H1 (cell line): Measurements from ENCODE around the gene AIG1. TPM values are rescaled to one million over a fixed set of nuclear protein-coding genes. Genes with fewer than 3 reads are reported as not detected.

ENCODE experiments used
- CTCF ChIA-PET: fragments of 300-600 bp; sonication (Branson Sonifier 250); formaldehyde crosslinking; loops from one replicate; lab custom pipeline; 2021; ENCODE audit not compliant: partially characterized antibody; lab: Charles Lee
- POLR2A ChIA-PET: fragments of 300-600 bp; sonication (Branson Sonifier 250); formaldehyde crosslinking; loops from one replicate; lab custom pipeline; 2021; ENCODE audit warnings: inconsistent platforms; ENCODE audit not compliant: partially characterized antibody; lab: Charles Lee
- DNase-seq, 2 experiments: peaks; one replicate each; pipeline versions ENCODE4 v3.0.0 to v3.0.0-alpha.2; 2010 to 2022; ENCODE audit warnings: low spot score in 2 of 2, low read depth in 1 of 2, mixed read lengths in 1 of 2
- FAIRE-seq: peaks from 2 replicates; lab custom pipeline; 2011; peaks lifted over from hg19 to GRCh38; lab: Jason Lieb, UNC
- H2AFZ ChIP-seq: 2 replicates; pipeline ENCODE4 v1.8.1; 2012; ENCODE audit warnings: low read length, inconsistent platforms
- H2AK5ac ChIP-seq: 2 replicates; pipeline ENCODE4 v1.6.1; 2013; ENCODE audit warnings: low read depth, low read length
- H2BK120ac ChIP-seq: replicated peaks from 2 replicates; pipeline ENCODE3; 2013; ENCODE audit warnings: low read depth, low read length, inconsistent platforms
- H2BK12ac ChIP-seq: 2 replicates; pipeline ENCODE4 v1.6.1; 2013; ENCODE audit warnings: low read depth, low read length
- H2BK15ac ChIP-seq: 2 replicates; pipeline ENCODE4 v1.6.1; 2013; ENCODE audit warnings: low read length
- H2BK20ac ChIP-seq: 2 replicates; pipeline ENCODE4 v1.6.1; 2013; ENCODE audit warnings: low read length
- H2BK5ac ChIP-seq: 2 replicates; pipeline ENCODE4 v1.6.1; 2013; ENCODE audit warnings: low read depth, low read length
- H3K14ac ChIP-seq: 2 replicates; pipeline ENCODE4 v1.6.1; 2013; ENCODE audit warnings: inconsistent platforms; ENCODE audit not compliant: insufficient read length
- H3K18ac ChIP-seq: 2 replicates; pipeline ENCODE4 v1.6.1; 2013; ENCODE audit warnings: low read length; ENCODE audit errors: extremely low read depth
- H3K23ac ChIP-seq: 2 replicates; pipeline ENCODE4 v1.6.1; 2013; ENCODE audit warnings: inconsistent platforms; ENCODE audit not compliant: insufficient read length
- H3K23me2 ChIP-seq: 2 replicates; pipeline ENCODE4 v1.6.1; 2013; ENCODE audit warnings: low read depth, low read length
- H3K27ac ChIP-seq: 2 replicates; pipeline ENCODE4 v1.6.1; 2011; ENCODE audit warnings: low read depth, low read length, inconsistent platforms
- H3K27me3 ChIP-seq, 4 experiments: replicated peaks in 1 of 4; 1 replicate in 1 of 4; 2 replicates in 3 of 4; pipeline versions ENCODE4 v1.6.1 to v1.8.1; 2011 to 2013; ENCODE audit warnings: low read length in 3 of 4, mild to moderate bottlenecking in 3 of 4, inconsistent platforms in 2 of 4, mixed read lengths in 2 of 4, moderate library complexity in 1 of 4; ENCODE audit not compliant: control insufficient read depth in 3 of 4, insufficient read depth in 3 of 4; ENCODE audit errors: extremely low read depth in 1 of 4
- H3K36me3 ChIP-seq, 4 experiments: 2 replicates each; pipeline versions ENCODE4 v1.6.1 to v1.8.1; 2011 to 2013; ENCODE audit warnings: mild to moderate bottlenecking in 4 of 4, low read length in 3 of 4, moderate library complexity in 2 of 4, control low read depth in 1 of 4, inconsistent platforms in 1 of 4; ENCODE audit not compliant: insufficient read depth in 4 of 4, control insufficient read depth in 2 of 4
- H3K4ac ChIP-seq: replicated peaks from 2 replicates; pipeline ENCODE3; 2013; ENCODE audit warnings: low read length, low read depth, mixed read lengths, inconsistent platforms; ENCODE audit not compliant: insufficient read length
- H3K4me1 ChIP-seq, 4 experiments: replicated peaks in 1 of 4; 1 replicate in 1 of 4; 2 replicates in 3 of 4; pipeline versions ENCODE4 v1.6.1 to v1.8.1; 2011 to 2013; ENCODE audit warnings: low read length in 3 of 4, inconsistent platforms in 2 of 4, mixed read lengths in 1 of 4; ENCODE audit not compliant: insufficient read depth in 4 of 4, control insufficient read depth in 3 of 4
- H3K4me2 ChIP-seq, 2 experiments: 2 replicates each; pipeline versions ENCODE4 v1.6.1 to v1.8.1; 2011 to 2013; ENCODE audit warnings: low read depth in 2 of 2, low read length in 2 of 2, control low read depth in 1 of 2, inconsistent platforms in 1 of 2, mild to moderate bottlenecking in 1 of 2; ENCODE audit not compliant: insufficient read depth in 1 of 2
- H3K4me3 ChIP-seq, 4 experiments: fragments of 200-600, 300-600 bp in 1 of 4; sonication (generic), shearing (Covaris generic), sonication (Bioruptor Twin) in 1 of 4; 2 replicates each; pipeline versions ENCODE4 v1.5.1 to v1.8.1; 2011 to 2016; ENCODE audit warnings: low read length in 4 of 4, low read depth in 3 of 4, control low read depth in 2 of 4, inconsistent platforms in 2 of 4, mild to moderate bottlenecking in 2 of 4, mixed read lengths in 1 of 4, moderate library complexity in 1 of 4; ENCODE audit not compliant: insufficient read depth in 2 of 4; ENCODE audit errors: extremely low read depth in 1 of 4
- H3K56ac ChIP-seq: replicated peaks from 2 replicates; pipeline ENCODE3; 2013; ENCODE audit warnings: low read depth, mild to moderate bottlenecking, mixed read lengths, low read length, inconsistent platforms; ENCODE audit not compliant: insufficient read length
- H3K79me1 ChIP-seq: 2 replicates; pipeline ENCODE4 v1.6.1; 2013; ENCODE audit warnings: low read depth, low read length, control low read depth
- H3K79me2 ChIP-seq, 2 experiments: 2 replicates each; pipeline versions ENCODE4 v1.6.1 to v1.8.1; 2012 to 2013; ENCODE audit warnings: low read length in 2 of 2, mild to moderate bottlenecking in 2 of 2, inconsistent platforms in 1 of 2; ENCODE audit not compliant: insufficient read depth in 2 of 2, control insufficient read depth in 1 of 2
- H3K9ac ChIP-seq, 4 experiments: replicated peaks in 1 of 4; 1 replicate in 1 of 4; 2 replicates in 3 of 4; pipeline versions ENCODE4 v1.6.1 to v1.8.1; 2011 to 2013; ENCODE audit warnings: low read depth in 3 of 4, low read length in 3 of 4, control low read depth in 2 of 4, mild to moderate bottlenecking in 2 of 4, moderate library complexity in 2 of 4, inconsistent platforms in 1 of 4; ENCODE audit errors: extremely low read depth in 1 of 4
- H3K9me3 ChIP-seq, 2 experiments: 2 replicates each; pipeline versions ENCODE4 v1.6.1 to v1.8.1; 2012 to 2013; ENCODE audit warnings: mild to moderate bottlenecking in 2 of 2, moderate library complexity in 2 of 2, control low read depth in 1 of 2, inconsistent platforms in 1 of 2, low read depth in 1 of 2, low read length in 1 of 2, mixed read lengths in 1 of 2; ENCODE audit not compliant: insufficient read depth in 2 of 2
- H4K20me1 ChIP-seq, 2 experiments: replicated peaks in 1 of 2; 2 replicates each; pipeline versions ENCODE3 to v1.8.1; 2011 to 2013; ENCODE audit warnings: inconsistent platforms in 2 of 2, low read length in 2 of 2, mild to moderate bottlenecking in 1 of 2; ENCODE audit not compliant: insufficient read depth in 2 of 2, control insufficient read depth in 1 of 2
- H4K5ac ChIP-seq: 2 replicates; pipeline ENCODE4 v1.6.1; 2013; ENCODE audit warnings: low read length, low read depth, mixed read lengths, inconsistent platforms; ENCODE audit not compliant: insufficient read length
- H4K8ac ChIP-seq: 2 replicates; pipeline ENCODE4 v1.8.0; 2013; ENCODE audit warnings: mild to moderate bottlenecking, moderate library complexity, low read length, inconsistent platforms; ENCODE audit not compliant: insufficient read depth; ENCODE audit errors: extremely low read depth
- H4K91ac ChIP-seq: replicated peaks from 2 replicates; pipeline ENCODE3; 2013; ENCODE audit warnings: low read length, mixed read lengths, inconsistent platforms; ENCODE audit not compliant: insufficient read length
- ATF3 ChIP-seq: IDR thresholded peaks from 2 replicates; pipeline ENCODE4 v1.6.1; 2011; ENCODE audit warnings: low read depth, mild to moderate bottlenecking, low read length; ENCODE audit not compliant: insufficient read depth
- CREB1 ChIP-seq: IDR thresholded peaks from 2 replicates; pipeline ENCODE4 v1.6.1; 2012; ENCODE audit warnings: inconsistent platforms
- CTCF ChIP-seq, 3 experiments: IDR thresholded peaks; 1 replicate in 2 of 3; 2 replicates in 1 of 3; pipeline versions ENCODE4 v1.5.1 to v1.6.1; 2011; ENCODE audit warnings: low read length in 3 of 3, mild to moderate bottlenecking in 3 of 3, inconsistent platforms in 2 of 3, low read depth in 1 of 3, moderate library complexity in 1 of 3; ENCODE audit not compliant: insufficient read depth in 1 of 3; ENCODE audit errors: control extremely low read depth in 1 of 3
- EGR1 ChIP-seq: IDR thresholded peaks from 2 replicates; pipeline ENCODE4 v1.6.1; 2011; ENCODE audit warnings: low read depth, low read length, borderline replicate concordance
- GTF2F1 ChIP-seq: IDR thresholded peaks from 2 replicates; pipeline ENCODE4 v1.6.1; 2012; ENCODE audit warnings: low read depth, low read length, improper control_type of control experiment, borderline replicate concordance
- NANOG ChIP-seq: IDR thresholded peaks from 2 replicates; pipeline ENCODE4 v1.6.1; 2011; ENCODE audit warnings: low read length, low read depth, mild to moderate bottlenecking, inconsistent platforms; ENCODE audit not compliant: insufficient read depth, poor library complexity, severe bottlenecking
- NRF1 ChIP-seq: IDR thresholded peaks from 2 replicates; pipeline ENCODE4 v1.6.1; 2011; ENCODE audit warnings: mild to moderate bottlenecking, low read depth, low read length, improper control_type of control experiment
- RFX5 ChIP-seq: IDR thresholded peaks from 2 replicates; pipeline ENCODE4 v1.6.1; 2011; ENCODE audit warnings: low read depth, low read length, improper control_type of control experiment, borderline replicate concordance
- SP4 ChIP-seq: IDR thresholded peaks from 2 replicates; pipeline ENCODE4 v1.6.1; 2012; ENCODE audit warnings: low read length, inconsistent platforms
- TAF1 ChIP-seq: IDR thresholded peaks from 2 replicates; pipeline ENCODE4 v1.6.1; 2011; ENCODE audit warnings: mild to moderate bottlenecking, low read depth, low read length
- TAF7 ChIP-seq: optimal IDR thresholded peaks from 2 replicates; pipeline ENCODE3; 2011; ENCODE audit warnings: low read depth, mild to moderate bottlenecking, inconsistent platforms, low read length, moderate library complexity, borderline replicate concordance
- WGBS, 2 experiments: shearing (Covaris generic) in 1 of 2; methylation state at CpG; one replicate each; pipeline versions ENCODE4 v1.1.6 to v1.1.7; 2013 to 2015; ENCODE audit warnings: low lambda C conversion rate in 2 of 2, mixed read lengths in 2 of 2, inconsistent platforms in 1 of 2, low coverage in 1 of 2, missing lambda C conversion rate in 1 of 2; ENCODE audit not compliant: insufficient replicate concordance in 2 of 2, insufficient coverage in 1 of 2, insufficient read length in 1 of 2; ENCODE audit errors: extremely low coverage in 1 of 2, missing lambda C conversion rate in 1 of 2; 5-methylcytosine and 5-hydroxymethylcytosine counted together
- polyA plus RNA-seq, 7 experiments: library from polyadenylated mRNA; depleted of rRNA in 3 of 7; stranded (reverse) in 5 of 7; unstranded in 2 of 7; fragments of >200 nt in 5 of 7; fragments of 200-250 nt in 2 of 7; gene quantifications; 1 replicate in 5 of 7; 2 replicates in 1 of 7; 4 replicates in 1 of 7; pipeline versions ENCODE4 v1.2.1 to v1.2.3, GENCODE V29; 2011 to 2013; ENCODE audit warnings: missing spikeins in 2 of 7, mixed read lengths in 2 of 7
- total RNA-seq: library from RNA; stranded (reverse); fragmentation: NEBNext Ultra II Directional; extraction: Animal tissue kit (Norgen Biotek cat#: 25700); gene quantifications from 2 replicates; pipeline ENCODE4 v1.2.1, GENCODE V29; 2021

The AIG1 gene
- total and polyA plus RNA-seq, 2 of the 8 experiments (the other 6 are each of a cell fraction or from before 2014, with no cell fraction given): 56.6 to 58.4 TPM

- no peak overlapping the region for H3K14ac ChIP-seq
- H3K4me1 ChIP-seq: peaks cover 5 to 18% (median 14%) of the 10 kb centered on the region in 4 experiments; a peak in 5 of 7 replicates
- H3K79me1 ChIP-seq: 0 out of 2 replicates have a peak, but pooled peaks cover 2% of the 10 kb centered on the region
- no peak overlapping the region for H3K27ac ChIP-seq
- no peak overlapping the region for H2BK20ac ChIP-seq
- no peak overlapping the region for H2BK5ac ChIP-seq
- no peak overlapping the region for H2BK15ac ChIP-seq
- H2BK12ac ChIP-seq: no peak overlapping the region
- no peak overlapping the region for H3K4me3 ChIP-seq
- no peak overlapping the region for H2AFZ ChIP-seq
- no peak overlapping the region for H4K8ac ChIP-seq
- H3K4ac ChIP-seq: no peak overlapping the region
- ChIA-PET CTCF (interaction anchor here (1.1 to 2.3 kb wide), 2 partner anchors 215 to 273 kb away, joined by 3 to 5 read pairs; no protein-coding TSS in a partner anchor), POLR2A (interaction anchor here (1.3 kb wide), 1 partner anchor 115 kb away, joined by 3 read pairs; no protein-coding TSS in a partner anchor)
- no peak overlapping the region for H4K91ac ChIP-seq
- H3K56ac ChIP-seq: no peak overlapping the region
- peaks cover 0 to 38% of the 10 kb centered on the region in 2 experiments; a peak in 2 of 4 replicates for H3K79me2 ChIP-seq
- no peak overlapping the region for H3K9ac ChIP-seq
- H2BK120ac ChIP-seq: no peak overlapping the region
- DNase-seq (no peak), FAIRE-seq (no peak)
- no peak overlapping the region for H3K4me2 ChIP-seq
- H3K23me2 ChIP-seq: peaks cover 8% of the 10 kb centered on the region
- no peaks in the 10 kb centered on the region for H3K27me3 ChIP-seq
- no peak overlapping the region for H3K23ac ChIP-seq
- no peak overlapping the region for H2AK5ac ChIP-seq
- no peaks in the 10 kb centered on the region for H3K9me3 ChIP-seq
- no peak overlapping the region for H4K5ac ChIP-seq
- WGBS, 2 experiments: 80% methylated on average over 1 of the region's 1 CpG; no CpG with 5 or more reads in 1 of the 2 experiments
- no peaks in the 10 kb centered on the region for H3K36me3 ChIP-seq
- no peaks in the 10 kb centered on the region for H4K20me1 ChIP-seq
- no peak overlapping the region for H3K18ac ChIP-seq
- no peak for TF ChIP-seq ATF3
- TF ChIP-seq TAF1: no peak
- TF ChIP-seq TAF7: no peak
- no peak for TF ChIP-seq RFX5
- TF ChIP-seq NANOG: no peak
- no peak for TF ChIP-seq GTF2F1
- TF ChIP-seq EGR1: no peak
- TF ChIP-seq CTCF (IDR thresholded peaks at IDR 0.05; ENCODE audit: control extremely low read depth in 1 of 3, insufficient read depth in 1 of 3, low read depth in 1 of 3, low read length in 3 of 3): no peak
- no peak for TF ChIP-seq SP4
- TF ChIP-seq CREB1: no peak
- TF ChIP-seq NRF1: no peak
Observed at GRCh38 chr6:143064271-143064670, 3.6 kb downstream of the AIG1 start.
